Natural killer cell treated with Interleukin-12 subunit alpha and Interleukin-12 subunit beta and Interleukin-15 and Interleukin-18, amount 100 ng/mL, for 72 hours (primary cell): ENCODE data around the gene SPOCK2. TPM values are rescaled to one million over a fixed set of nuclear protein-coding genes. Genes with fewer than 3 reads are reported as not detected.

Experiments used
- ATAC-seq, 2 donors: fragments of 150-1000 bp; cut with Tn5 transposase in 1 of 2; sonication (Bioruptor Pico), chemical (Tn5 transposase) in 1 of 2; 2 replicates each; pipeline ENCODE4 v1.10.0; 2021
- DNase-seq: peaks from one replicate; pipeline ENCODE4 v3.0.0; 2022; ENCODE audit warnings: low spot score
- H3K27ac Mint-ChIP-seq, 2 donors: 1 replicate in 1 of 2; 2 replicates in 1 of 2; pipeline ENCODE4 v1.8.0; 2022; ENCODE audit warnings: mixed read lengths in 2 of 2, mild to moderate bottlenecking in 1 of 2, moderate library complexity in 1 of 2
- H3K27me3 Mint-ChIP-seq, 2 donors: 1 replicate in 1 of 2; 2 replicates in 1 of 2; pipeline ENCODE4 v1.8.0; 2022; ENCODE audit warnings: mixed read lengths in 2 of 2
- H3K36me3 Mint-ChIP-seq: one replicate; pipeline ENCODE4 v1.8.0; 2022; ENCODE audit warnings: mixed read lengths
- H3K4me1 Mint-ChIP-seq, 2 donors: 1 replicate in 1 of 2; 2 replicates in 1 of 2; pipeline ENCODE4 v1.8.0; 2022; ENCODE audit warnings: low read depth in 2 of 2, mixed read lengths in 2 of 2, mild to moderate bottlenecking in 1 of 2
- H3K4me3 Mint-ChIP-seq: one replicate; pipeline ENCODE4 v1.8.0; 2022; ENCODE audit warnings: mixed read lengths
- H3K9me3 Mint-ChIP-seq: 2 replicates; pipeline ENCODE4 v1.8.0; 2022; ENCODE audit warnings: mixed read lengths
- total RNA-seq, 2 donors: library from RNA; stranded (reverse); gene quantifications; one replicate each; pipeline ENCODE4 v1.2.3, GENCODE V29; 2022

The SPOCK2 gene
- total RNA-seq, 2 donors from 2014 or later = 24.9 to 25.9 TPM

DNA sequence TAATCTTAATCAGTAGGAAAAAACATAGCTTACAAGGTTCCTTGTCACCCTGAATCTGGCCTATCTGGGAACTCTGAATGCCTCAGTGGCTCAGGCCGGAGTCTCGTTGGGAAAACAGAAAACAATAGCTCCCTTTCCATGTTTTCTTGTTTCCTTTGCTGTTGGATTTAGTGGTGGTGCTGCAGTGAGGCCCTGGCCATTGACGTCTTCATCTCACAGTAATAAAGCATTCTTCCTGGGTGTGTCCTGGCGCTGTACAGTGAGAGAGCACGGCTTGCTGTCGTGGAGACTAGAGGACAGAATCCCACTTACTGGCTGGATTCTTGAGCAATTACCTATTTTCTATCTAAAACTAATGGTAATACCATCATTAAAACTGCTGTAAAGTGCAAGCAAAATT, 1.3 kb upstream of the SPOCK2 start:
- H3K27me3 Mint-ChIP-seq = no peaks in the 10 kb centered on the region
- H3K27ac Mint-ChIP-seq = peak overlapping the region; percentile 89 to 91
- peak overlapping the region; percentile 58 for H3K4me3 Mint-ChIP-seq
- no peak for DNase-seq
- H3K36me3 Mint-ChIP-seq = no peaks in the 10 kb centered on the region
- H3K4me1 Mint-ChIP-seq = peaks cover 29 to 38% of the 10 kb centered on the region in 2 donors
- no peaks in the 10 kb centered on the region for H3K9me3 Mint-ChIP-seq
- no peak for ATAC-seq

DNA sequence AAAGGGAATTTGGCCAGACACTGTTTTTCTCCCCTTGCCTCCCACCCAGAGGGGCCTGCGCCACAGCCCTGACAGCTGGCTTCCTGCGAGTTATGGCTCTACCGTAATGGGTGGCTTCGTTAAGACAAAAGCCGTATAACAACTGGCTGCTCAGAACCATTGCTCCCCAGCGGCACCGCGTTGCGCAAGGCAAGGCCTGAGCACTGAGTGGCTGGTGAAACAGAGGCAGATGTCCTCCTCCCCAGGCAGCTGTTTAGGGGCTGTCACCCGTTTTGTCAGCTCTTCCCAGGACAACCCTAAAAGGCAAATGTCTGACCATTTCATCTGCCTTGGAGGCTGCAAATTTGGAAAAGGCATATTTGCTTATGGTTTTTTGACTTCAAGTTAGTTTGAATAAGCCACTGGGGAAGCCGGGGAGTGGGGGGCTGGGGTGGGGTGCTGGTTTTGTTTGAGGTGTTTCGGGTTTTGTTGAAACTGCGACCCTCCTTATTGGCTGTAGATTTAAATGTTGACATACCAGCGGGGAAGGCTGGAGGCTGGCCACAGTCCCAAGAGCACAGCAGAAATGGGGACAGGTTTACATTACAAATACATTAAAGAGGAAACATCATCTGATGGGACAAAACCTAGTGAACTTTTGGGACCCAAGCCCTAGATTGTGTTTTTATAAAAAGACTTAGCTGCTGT, 681 bp upstream of the SPOCK2 start:
- Mint-ChIP-seq H3K27ac (peak overlapping the region; percentile 89 to 91), H3K27me3 (no peaks in the 10 kb centered on the region), H3K9me3 (no peaks in the 10 kb centered on the region), H3K4me1 (peaks cover 33 to 40% of the 10 kb centered on the region in 2 donors), H3K36me3 (no peaks in the 10 kb centered on the region), H3K4me3 (peak overlapping the region; percentile 96)
- ATAC-seq (peak; percentile 52 to 74), DNase-seq (no peak)

- ATAC-seq = peak; percentile 37 to 65
- H3K27me3 Mint-ChIP-seq = no peaks in the 10 kb centered on the region
- no peaks in the 10 kb centered on the region for H3K36me3 Mint-ChIP-seq
- peaks cover 39 to 52% of the 10 kb centered on the region in 2 donors for H3K4me1 Mint-ChIP-seq
- DNase-seq = no peak
- peak overlapping the region; percentile 96 for H3K4me3 Mint-ChIP-seq
- peak overlapping the region in 1 of 2 donors; percentile 89 for H3K27ac Mint-ChIP-seq
- no peaks in the 10 kb centered on the region for H3K9me3 Mint-ChIP-seq
Observed at GRCh38 chr10:72087392-72087968, 871 bp downstream of the SPOCK2 start.

DNA sequence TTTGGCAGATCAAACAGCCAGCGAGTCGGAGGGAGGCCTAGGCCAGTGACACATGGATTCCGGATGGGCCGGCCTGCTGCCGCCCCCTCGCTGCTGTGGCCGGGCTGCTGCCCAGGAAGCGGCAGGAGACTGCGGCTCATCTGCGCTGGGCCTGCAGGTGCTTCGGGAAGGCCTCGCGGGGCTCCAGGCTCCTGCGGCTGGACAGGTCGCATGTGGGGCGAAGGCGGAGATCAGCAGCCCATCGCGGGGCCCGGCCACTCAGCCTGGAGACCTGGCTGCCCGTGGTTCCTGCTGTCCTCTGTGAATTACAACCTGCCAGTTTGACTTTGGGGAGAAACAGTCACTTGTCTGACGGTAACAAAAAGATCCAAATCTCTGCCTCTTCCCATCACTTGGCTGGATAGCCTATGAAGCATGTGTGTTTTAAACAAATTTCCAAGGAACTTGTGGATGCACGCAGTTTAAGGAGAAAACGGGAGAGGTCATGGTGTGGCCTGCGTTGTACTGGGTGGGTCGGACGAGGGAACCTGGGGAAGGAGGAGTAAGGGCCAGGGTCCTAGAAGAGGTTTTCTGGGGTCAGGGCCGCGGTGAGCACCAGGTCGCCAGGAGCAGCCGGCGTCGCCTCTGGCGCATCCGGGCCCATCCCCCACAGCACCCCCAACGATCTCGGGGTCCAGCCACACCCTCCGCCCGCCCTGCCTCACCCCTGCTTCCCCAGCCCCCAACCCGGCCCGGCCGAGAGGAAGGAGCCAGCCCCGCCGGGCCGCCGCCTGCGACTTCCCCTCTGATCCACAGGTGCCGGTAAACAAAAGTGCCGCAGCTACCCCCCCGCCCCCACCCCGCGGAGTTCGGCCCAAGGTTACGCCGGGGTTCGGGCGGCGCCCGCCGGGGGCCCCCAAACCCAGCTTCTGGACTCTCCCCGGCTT, 1.6 kb downstream of the SPOCK2 start:
- Mint-ChIP-seq H3K27me3 (no peaks in the 10 kb centered on the region), H3K36me3 (no peaks in the 10 kb centered on the region), H3K27ac (peak overlapping the region; percentile 78 to 89), H3K4me3 (peak overlapping the region; percentile 78), H3K4me1 (peaks cover 39 to 52% of the 10 kb centered on the region in 2 donors), H3K9me3 (no peaks in the 10 kb centered on the region)
- ATAC-seq = no peak
- DNase-seq = no peak

DNA sequence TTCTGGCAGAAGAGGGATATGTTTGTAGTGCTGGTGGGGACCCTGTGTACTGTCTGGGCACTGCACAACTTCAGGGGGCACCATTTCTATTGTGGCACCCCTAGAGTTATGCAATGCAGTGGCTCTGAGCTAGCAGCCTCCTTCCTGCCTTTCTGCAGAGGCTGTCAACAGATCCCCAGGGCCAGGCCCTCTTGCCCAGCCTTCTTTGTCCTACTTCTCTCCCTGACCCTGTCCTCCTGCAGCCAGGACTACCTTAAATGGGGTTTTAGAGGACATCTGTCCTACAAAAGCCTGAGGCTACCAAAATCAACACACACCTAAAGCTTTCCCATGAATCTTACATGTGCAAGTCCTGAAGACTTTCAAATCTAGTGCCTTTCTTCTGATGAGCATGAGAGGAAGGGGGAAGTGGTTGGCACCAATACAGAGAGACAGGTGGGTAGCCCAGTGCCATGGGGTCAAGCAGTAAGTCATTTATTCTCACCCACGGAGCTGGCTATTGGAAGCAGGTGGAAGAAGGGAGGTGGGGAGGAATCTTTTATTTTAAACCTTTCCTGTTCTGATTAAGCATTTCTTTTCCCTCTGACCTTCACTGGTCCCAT, 2.4 kb downstream of the SPOCK2 start:
- Mint-ChIP-seq H3K4me3 (peak overlapping the region; percentile 78), H3K4me1 (peaks cover 44 to 57% of the 10 kb centered on the region in 2 donors), H3K27ac (peak overlapping the region; percentile 78 to 89), H3K27me3 (no peaks in the 10 kb centered on the region), H3K36me3 (no peaks in the 10 kb centered on the region), H3K9me3 (no peaks in the 10 kb centered on the region)
- no peak for ATAC-seq
- DNase-seq = no peak

DNA sequence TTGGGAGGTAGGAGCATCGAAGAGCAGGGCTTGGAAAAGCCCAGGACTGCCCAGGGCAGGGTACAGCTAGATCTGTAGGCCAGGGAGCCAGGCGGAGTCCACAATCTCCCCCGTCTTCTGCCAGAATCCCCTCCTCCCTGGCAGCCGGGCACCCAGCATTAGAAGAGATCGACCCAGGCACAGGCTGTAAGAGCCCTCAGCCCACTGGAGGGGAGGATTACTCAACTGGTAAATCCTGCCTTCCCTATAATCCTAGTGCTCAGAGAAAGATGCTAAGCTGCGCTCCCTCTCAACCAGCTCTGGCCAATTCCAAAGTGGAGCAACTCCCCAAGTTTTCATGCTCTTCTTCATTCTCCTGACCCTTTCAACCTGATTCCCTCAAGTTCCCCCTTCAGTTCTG, 3.2 kb downstream of the SPOCK2 start:
- Mint-ChIP-seq H3K9me3 (no peaks in the 10 kb centered on the region), H3K4me1 (peaks cover 46 to 58% of the 10 kb centered on the region in 2 donors), H3K27ac (peak overlapping the region; percentile 78 to 89), H3K4me3 (peak overlapping the region; percentile 46), H3K27me3 (no peaks in the 10 kb centered on the region), H3K36me3 (no peaks in the 10 kb centered on the region)
- ATAC-seq (no peak), DNase-seq (no peak)

DNA sequence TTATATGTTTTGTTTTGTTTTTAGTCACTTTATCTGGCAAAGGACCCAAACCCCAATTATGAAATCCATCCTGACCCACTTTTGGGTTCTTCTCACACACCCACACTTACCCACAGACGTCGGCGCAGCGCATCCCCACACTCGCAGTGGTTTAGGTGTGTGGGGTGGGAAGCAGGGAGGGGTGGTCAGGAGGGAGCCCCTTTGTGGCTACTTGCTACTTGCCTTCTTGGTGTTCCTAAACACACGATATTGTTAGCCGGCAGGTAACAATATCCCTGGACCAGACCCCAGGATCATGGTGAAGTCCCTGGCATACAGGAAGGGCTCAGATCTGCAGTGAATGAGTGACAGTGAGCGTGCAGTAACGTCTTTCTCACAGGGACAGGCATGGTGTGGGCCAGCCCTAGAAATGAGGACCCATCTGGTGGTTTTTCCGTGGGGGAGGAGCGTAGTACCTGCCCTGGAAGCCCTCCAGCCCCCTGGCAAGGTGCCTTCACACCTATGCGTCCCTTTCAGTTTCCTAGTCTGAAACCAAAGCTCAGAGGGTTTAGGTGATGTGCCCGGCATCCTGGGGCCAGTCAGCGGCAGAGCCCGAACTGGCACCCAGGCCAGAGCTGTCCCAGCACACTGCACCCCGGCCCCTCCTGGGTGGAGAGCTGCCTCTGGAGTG, 4.4 kb downstream of the SPOCK2 start:
- DNase-seq (peak; percentile 73), ATAC-seq (peak; percentile 53 to 73)
- H3K27ac Mint-ChIP-seq = peak overlapping the region; percentile 78 to 89
- H3K27me3 Mint-ChIP-seq = no peaks in the 10 kb centered on the region
- no peaks in the 10 kb centered on the region for H3K9me3 Mint-ChIP-seq
- peak overlapping the region; percentile 79 for H3K4me3 Mint-ChIP-seq
- H3K36me3 Mint-ChIP-seq = no peaks in the 10 kb centered on the region
- H3K4me1 Mint-ChIP-seq = peaks cover 58 to 61% of the 10 kb centered on the region in 2 donors

DNA sequence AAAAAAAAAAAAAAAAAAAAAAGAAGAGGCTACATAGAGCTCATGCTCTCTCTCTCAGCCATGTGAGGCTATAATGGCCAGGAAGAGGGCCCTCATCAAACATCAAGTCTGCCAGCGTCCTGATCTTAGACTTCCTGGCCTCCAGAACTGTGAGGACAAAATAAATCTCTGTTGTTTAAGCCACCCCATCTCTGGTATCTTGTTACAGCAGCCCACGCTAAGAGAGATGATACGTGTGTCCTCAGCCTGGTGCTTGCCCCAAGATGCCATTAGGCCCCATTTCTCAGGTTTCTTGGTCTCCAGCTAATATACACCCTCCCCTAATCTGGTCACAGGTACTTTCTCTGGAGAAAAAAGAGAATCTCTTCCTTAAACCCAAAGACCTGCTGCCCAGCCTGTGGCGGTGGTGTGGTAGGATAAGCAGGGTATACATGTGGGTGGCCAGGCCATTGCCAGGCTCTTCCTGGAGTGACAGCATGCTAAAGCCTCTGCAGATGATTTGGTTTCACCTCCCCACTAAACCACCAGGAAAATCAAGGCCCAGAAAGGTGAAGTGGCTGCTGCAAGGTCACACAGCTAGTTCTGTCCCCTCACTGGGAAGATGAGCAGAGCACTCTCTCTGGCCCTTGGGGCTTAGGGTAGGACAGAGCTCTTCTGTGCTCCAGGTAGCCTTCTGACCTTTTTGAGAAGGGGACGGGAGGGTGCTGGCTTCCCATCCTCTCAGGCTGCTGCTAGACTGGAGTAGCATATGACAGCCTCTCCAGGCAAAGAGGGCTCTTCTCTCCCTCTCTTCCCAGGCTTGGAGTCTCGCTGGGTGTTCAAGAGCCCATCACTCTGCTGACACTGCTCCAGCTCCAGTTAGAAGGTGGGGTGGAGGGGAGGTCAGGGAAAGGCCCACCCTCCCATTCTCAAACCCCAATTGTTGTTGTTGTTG, 5.2 kb downstream of the SPOCK2 start:
- peak overlapping the region; percentile 79 for H3K4me3 Mint-ChIP-seq
- H3K27ac Mint-ChIP-seq = peak overlapping the region; percentile 78 to 89
- H3K9me3 Mint-ChIP-seq = no peaks in the 10 kb centered on the region
- no peaks in the 10 kb centered on the region for H3K36me3 Mint-ChIP-seq
- ATAC-seq (no peak), DNase-seq (no peak)
- H3K4me1 Mint-ChIP-seq = peaks cover 58 to 62% of the 10 kb centered on the region in 2 donors
- H3K27me3 Mint-ChIP-seq = no peaks in the 10 kb centered on the region

DNA sequence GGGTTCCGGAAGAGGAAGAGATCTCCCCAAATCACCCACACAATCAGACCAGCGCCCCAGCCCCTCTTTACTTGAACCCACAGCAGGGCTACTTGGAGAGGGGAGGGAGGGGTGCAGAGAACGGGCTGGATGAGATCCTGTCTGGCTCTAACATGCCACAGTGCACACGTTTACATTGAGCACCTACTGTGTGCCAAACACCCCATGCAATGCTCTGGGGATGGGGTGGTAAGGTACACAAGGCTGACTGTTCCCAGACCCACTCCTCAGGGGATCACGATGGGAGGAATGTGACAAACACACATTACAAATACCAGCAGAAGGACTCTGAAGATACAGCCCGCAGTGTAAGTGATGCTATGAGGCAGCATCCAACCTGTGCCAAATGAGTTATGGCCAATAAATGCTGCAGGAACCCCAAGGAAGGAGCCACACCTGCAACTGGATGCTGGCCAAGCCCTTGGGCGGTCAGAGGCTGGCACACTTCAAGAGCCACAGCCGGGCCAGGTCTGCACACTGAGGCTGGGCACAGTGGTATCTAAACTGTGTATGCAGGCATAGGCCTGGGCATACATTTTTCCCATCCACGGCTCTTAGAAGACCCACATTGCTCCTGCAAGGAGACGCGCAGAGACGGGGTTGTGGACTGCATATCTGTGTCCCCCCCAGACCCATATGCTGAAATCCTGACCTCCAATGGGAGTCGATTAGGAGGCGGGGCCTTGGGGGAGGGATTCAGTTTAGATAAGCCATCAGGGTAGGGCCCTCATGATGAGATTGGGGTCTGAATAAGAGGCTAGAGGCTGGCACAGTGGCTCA, 6.4 kb downstream of the SPOCK2 start:
- H3K4me1 Mint-ChIP-seq = peaks cover 57 to 59% of the 10 kb centered on the region in 2 donors
- H3K27ac Mint-ChIP-seq = peak overlapping the region; percentile 37 to 79
- H3K27me3 Mint-ChIP-seq = no peaks in the 10 kb centered on the region
- DNase-seq (no peak), ATAC-seq (no peak)
- no peaks in the 10 kb centered on the region for H3K9me3 Mint-ChIP-seq
- H3K36me3 Mint-ChIP-seq = no peaks in the 10 kb centered on the region
- H3K4me3 Mint-ChIP-seq = no peak overlapping the region

GRCh38 chr10:72081210-72081609, 7.1 kb downstream of the SPOCK2 start:
- Mint-ChIP-seq H3K36me3 (no peaks in the 10 kb centered on the region), H3K9me3 (no peaks in the 10 kb centered on the region), H3K27ac (peak overlapping the region; percentile 37 to 79), H3K4me3 (no peak overlapping the region), H3K27me3 (no peaks in the 10 kb centered on the region), H3K4me1 (peaks cover 50 to 51% of the 10 kb centered on the region in 2 donors)
- no peak for DNase-seq
- ATAC-seq = no peak

DNA sequence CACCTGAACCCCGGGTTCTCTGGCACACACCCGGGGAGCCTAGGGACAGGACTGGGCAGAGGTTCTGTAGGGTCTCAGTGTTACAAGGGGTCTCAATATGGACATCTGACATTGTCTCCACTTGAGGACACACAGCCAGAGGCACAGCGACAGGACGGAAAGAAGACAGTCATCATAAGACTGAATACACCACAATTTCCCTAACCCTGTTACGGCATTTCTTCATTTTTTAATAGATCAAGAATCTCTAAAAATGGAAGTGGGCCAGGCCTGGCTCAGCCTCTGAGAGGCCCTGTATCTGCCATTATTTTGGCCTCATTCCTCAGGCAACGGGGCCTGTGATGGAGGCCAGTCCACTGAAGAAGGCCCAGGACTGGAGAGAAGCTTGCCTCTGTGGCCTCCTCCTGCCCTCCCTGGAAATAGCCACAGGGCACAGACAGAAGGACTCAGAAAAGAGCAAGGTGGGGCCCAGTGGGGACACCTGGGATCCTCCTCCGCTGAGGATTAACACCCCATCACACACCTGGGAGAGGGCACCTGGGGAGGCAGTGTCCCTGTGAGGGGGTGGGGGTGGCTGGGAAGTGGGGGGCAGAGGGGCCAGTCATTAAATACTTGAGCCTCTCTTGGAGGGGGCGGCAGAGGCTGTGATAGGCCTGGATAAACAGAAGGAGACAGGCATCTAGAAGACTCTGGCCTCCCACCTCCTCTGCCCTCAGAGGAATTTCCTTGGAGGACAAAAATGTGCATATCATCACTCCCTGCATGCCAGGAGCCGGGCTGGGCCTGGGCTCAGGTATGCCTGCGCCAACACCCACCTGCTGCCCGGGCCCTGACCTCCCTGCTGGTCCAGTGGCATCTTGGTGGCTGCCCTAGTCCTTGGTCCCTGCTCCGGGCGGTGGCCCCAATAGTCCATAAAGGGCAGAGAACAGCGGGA, 8.0 kb downstream of the SPOCK2 start:
- H3K4me3 Mint-ChIP-seq = no peak overlapping the region
- H3K4me1 Mint-ChIP-seq = peaks cover 41 to 47% of the 10 kb centered on the region in 2 donors
- DNase-seq (no peak), ATAC-seq (no peak)
- H3K27ac Mint-ChIP-seq = peak overlapping the region; percentile 0 to 79
- H3K9me3 Mint-ChIP-seq = no peaks in the 10 kb centered on the region
- no peaks in the 10 kb centered on the region for H3K27me3 Mint-ChIP-seq
- H3K36me3 Mint-ChIP-seq = no peaks in the 10 kb centered on the region
